Fibroblast of mammary gland (primary cell): ENCODE data around the gene BEST2.
A peak's percentile ranks its signal among the peaks of the same experiment; 100 is the strongest.

ENCODE experiments used
- DNase-seq: peaks from one replicate; pipeline ENCODE4 v3.0.0-alpha.2; 2010; ENCODE audit warnings: low read depth
- H3K4me3 ChIP-seq: 2 replicates; pipeline ENCODE4 v1.5.1; 2011; ENCODE audit warnings: low read depth, mild to moderate bottlenecking, low read length, moderate library complexity; ENCODE audit not compliant: control insufficient read depth
- TF ChIP-seq, protein P1 (sequence below): conservative IDR thresholded peaks from 2 replicates; pipeline ENCODE4 v1.5.1; 2011; ENCODE audit warnings: low read depth, low read length, inconsistent platforms; ENCODE audit not compliant: control insufficient read depth, insufficient read depth

The BEST2 gene

GRCh38 chr19:12759686-12760085 is 8.1 kb downstream of the BEST2 start:
- no peak for DNase-seq
- no peak overlapping the region for H3K4me3 ChIP-seq
- TF ChIP-seq, protein P1, sequence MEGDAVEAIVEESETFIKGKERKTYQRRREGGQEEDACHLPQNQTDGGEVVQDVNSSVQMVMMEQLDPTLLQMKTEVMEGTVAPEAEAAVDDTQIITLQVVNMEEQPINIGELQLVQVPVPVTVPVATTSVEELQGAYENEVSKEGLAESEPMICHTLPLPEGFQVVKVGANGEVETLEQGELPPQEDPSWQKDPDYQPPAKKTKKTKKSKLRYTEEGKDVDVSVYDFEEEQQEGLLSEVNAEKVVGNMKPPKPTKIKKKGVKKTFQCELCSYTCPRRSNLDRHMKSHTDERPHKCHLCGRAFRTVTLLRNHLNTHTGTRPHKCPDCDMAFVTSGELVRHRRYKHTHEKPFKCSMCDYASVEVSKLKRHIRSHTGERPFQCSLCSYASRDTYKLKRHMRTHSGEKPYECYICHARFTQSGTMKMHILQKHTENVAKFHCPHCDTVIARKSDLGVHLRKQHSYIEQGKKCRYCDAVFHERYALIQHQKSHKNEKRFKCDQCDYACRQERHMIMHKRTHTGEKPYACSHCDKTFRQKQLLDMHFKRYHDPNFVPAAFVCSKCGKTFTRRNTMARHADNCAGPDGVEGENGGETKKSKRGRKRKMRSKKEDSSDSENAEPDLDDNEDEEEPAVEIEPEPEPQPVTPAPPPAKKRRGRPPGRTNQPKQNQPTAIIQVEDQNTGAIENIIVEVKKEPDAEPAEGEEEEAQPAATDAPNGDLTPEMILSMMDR = no peak

- no peak for DNase-seq
- TF ChIP-seq, protein P1 = no peak
- H3K4me3 ChIP-seq = no peak overlapping the region
Measured at GRCh38 chr19:12763100-12763499, 11.5 kb downstream of the BEST2 start.

DNA sequence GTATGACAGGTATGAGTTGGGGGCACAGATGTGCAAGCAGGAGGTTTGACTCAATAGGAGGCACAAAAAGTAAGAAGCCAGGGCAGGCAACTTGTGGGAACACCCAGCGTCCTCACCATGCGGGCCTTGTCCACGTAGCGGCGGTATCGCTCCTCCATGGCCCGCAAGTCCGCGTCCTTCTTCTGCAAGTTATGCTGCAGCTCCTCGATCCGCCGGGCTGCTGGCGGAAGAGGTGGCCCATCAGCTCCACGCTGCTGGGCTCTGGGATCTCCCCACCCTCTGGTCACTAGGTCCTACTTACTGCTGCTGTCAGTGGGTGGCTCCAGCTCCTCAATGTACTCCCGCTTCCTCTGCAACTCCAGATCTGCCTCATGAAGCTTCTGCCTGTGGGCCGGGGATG is 13.1 kb downstream of the BEST2 start:
- TF ChIP-seq, protein P1 = no peak
- DNase-seq = no peak
- H3K4me3 ChIP-seq = no peak overlapping the region

GRCh38 chr19:12766051-12766521 is 14.5 kb downstream of the BEST2 start:
- peak overlapping the region; percentile 56 for H3K4me3 ChIP-seq
- TF ChIP-seq, protein P1 = peak; percentile 59
- DNase-seq = peak; percentile 71

GRCh38 chr19:12767150-12767549 is 15.6 kb downstream of the BEST2 start:
- no peak overlapping the region for H3K4me3 ChIP-seq
- TF ChIP-seq, protein P1 = no peak
- DNase-seq = no peak

DNA sequence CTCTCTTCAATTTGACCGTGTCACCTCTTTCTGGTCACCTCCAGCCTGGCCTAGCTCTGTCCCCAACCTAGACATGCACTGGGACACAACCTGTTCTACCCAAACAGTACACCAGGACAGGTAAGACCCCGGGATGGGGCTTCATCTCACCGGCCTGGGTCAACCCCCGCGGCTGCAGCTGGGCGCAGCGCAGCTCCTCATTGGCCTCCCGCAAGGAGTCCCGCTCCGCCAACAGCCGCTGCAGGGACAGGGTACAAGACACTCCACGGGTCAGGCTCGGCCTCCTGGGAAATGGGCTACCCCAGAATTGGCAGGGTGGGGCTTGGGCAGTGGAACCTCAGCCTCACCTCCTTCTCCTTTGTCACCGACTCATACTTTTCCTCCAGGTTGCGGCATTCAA is 16.1 kb downstream of the BEST2 start:
- TF ChIP-seq, protein P1 = no peak
- no peak overlapping the region for H3K4me3 ChIP-seq
- DNase-seq = no peak

GRCh38 chr19:12769689-12770088 is 18.1 kb downstream of the BEST2 start:
- H3K4me3 ChIP-seq = no peak overlapping the region
- no peak for DNase-seq
- TF ChIP-seq, protein P1 = no peak
